ENCODE results near the gene EPS8L3. TPM values are rescaled to one million over a fixed set of nuclear protein-coding genes. Genes with fewer than 3 reads are reported as not detected.

EPS8L3 gene, protein sequence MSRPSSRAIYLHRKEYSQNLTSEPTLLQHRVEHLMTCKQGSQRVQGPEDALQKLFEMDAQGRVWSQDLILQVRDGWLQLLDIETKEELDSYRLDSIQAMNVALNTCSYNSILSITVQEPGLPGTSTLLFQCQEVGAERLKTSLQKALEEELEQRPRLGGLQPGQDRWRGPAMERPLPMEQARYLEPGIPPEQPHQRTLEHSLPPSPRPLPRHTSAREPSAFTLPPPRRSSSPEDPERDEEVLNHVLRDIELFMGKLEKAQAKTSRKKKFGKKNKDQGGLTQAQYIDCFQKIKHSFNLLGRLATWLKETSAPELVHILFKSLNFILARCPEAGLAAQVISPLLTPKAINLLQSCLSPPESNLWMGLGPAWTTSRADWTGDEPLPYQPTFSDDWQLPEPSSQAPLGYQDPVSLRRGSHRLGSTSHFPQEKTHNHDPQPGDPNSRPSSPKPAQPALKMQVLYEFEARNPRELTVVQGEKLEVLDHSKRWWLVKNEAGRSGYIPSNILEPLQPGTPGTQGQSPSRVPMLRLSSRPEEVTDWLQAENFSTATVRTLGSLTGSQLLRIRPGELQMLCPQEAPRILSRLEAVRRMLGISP
- under 1 TPM in 1 of 3 donors, not detected in 2; 0.47 TPM for total RNA-seq
- 0.36 TPM for total RNA-seq (2013)

DNA sequence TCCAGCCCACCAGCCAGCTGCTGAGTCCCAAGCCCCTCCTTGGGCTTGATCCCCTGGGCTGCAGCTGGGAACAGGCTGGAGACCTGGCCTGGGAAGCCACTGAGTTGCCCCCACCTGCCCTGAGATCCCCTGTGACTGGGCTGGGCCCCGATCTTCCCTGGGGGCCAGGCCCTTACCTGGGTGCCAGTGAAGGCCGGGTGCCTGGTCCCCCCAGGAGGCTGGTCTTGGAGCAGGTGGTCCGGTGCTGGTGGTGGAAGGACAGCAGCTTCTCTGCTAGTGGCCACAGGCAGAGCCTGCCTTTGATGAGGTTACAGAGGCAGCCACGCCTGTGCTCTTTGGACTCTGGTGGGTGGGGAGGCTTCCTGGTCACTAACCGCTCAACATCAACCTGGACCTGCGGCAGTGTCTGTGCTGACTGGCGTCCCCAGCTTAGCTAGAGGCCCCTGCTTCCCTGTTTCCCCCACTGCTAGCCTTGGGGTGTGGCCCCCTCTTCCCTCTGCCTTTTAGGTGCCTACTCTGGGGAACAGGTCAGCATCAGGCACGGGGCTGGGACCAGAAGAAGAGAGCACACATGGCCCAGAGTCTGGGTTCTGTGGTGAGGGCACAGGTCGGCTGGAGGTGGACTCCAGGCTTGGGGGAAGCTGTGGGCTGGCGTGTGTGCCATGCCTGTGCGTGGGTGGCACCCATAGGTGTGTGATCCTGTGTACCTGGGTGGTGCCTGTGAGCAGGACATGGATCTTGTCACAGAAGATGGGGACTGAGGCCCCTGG lies at the start of gene EPS8L3:
EPS8L3 (minus strand) TSS at position 278 of the 770 bp plus-strand sequence. CDS start 2,174 bp downstream, outside the sequence.
- H3K9me3 ChIP-seq (ENCODE audit: control insufficient read depth, insufficient read depth, low read length): no peaks in the 10 kb centered on the region
- H3K27ac Mint-ChIP-seq: peak within 1 kb of the TSS in 1 of 2 donors; percentile 34
- peak in 1 of 3 donors; percentile 22 for ATAC-seq
- H3K27me3 ChIP-seq (ENCODE audit: control insufficient read depth, insufficient read depth, low read length): no peaks in the 10 kb centered on the region
- no peaks in the 10 kb centered on the region for H3K9me3 Mint-ChIP-seq
- H3K4me1 Mint-ChIP-seq: peaks cover 0 to 9% of the 10 kb centered on the region in 2 donors
- H3K27ac ChIP-seq (ENCODE audit: low read length): no peak within 1 kb of the TSS
- WGBS (ENCODE audit: insufficient coverage): 47% methylated on average over 11 of the region's 11 CpGs
- intact Hi-C loops (cut with micrococcal nuclease): no loop called here
- H3K4me3 ChIP-seq (ENCODE audit: low read length): no peak within 1 kb of the TSS
- peaks cover 13% of the 10 kb centered on the region for H3K4me1 ChIP-seq (ENCODE audit: control insufficient read depth, insufficient read depth, low read length)
- H3K36me3 ChIP-seq (ENCODE audit: control insufficient read depth, insufficient read depth, low read length): no peaks in the 10 kb centered on the region
- H3K36me3 Mint-ChIP-seq: no peaks in the 10 kb centered on the region
- peaks cover 5% of the 10 kb centered on the region in 2 donors for H3K27me3 Mint-ChIP-seq (ENCODE audit: low read depth in 2 of 2)
- peak in 1 of 2 donors; percentile 13 for DNase-seq
- no peak within 1 kb of the TSS for H3K4me3 Mint-ChIP-seq
- TF ChIP-seq CTCF (IDR thresholded peaks at IDR 0.05): no peak

DNA sequence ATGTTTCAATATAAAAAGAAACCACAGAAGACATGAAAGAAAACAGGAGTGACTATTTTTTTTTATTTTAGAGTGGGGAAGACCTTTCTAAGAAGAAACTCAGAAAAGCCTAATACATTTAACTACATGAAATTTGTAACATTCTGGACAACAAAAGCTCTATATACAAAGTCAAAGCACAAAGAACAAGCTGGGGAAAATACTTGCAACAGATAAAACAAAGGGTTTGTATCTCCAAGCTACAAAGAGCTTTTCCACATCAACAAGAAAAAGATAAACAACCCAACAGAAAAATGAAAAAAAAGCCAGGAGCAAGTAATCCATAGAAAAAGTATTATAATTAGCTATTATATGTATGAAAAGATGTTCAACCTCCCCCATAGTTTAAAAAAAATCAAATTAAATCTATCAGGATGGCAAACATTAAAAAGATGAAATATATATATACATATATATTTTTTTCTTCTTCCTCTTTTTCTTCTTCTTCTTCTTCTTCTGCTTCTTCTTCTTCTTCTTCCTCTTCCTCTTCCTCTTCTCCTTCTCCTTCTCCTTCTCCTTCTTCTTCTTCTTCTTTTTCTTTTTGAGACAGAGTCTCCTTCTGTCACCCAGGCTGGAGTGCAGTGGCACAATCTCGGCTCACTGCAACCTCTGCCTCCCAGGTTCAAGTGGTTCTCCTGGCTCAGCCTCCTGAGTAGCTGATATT lies 49.1 kb upstream of the EPS8L3 start:
- Histone ChIP-seq H3K4me1 (ENCODE audit: control insufficient read depth, insufficient read depth, low read length) (no peaks in the 10 kb centered on the region), H3K36me3 (ENCODE audit: control insufficient read depth, insufficient read depth, low read length) (no peaks in the 10 kb centered on the region), H3K27ac (ENCODE audit: low read length) (no peak overlapping the region), H3K9me3 (ENCODE audit: control insufficient read depth, insufficient read depth, low read length) (peaks cover 6% of the 10 kb centered on the region), H3K27me3 (ENCODE audit: control insufficient read depth, insufficient read depth, low read length) (peaks cover 2% of the 10 kb centered on the region), H3K4me3 (ENCODE audit: low read length) (no peak overlapping the region)
- Mint-ChIP-seq H3K27me3 (ENCODE audit: low read depth in 2 of 2) (peaks cover 0 to 8% of the 10 kb centered on the region in 2 donors), H3K4me3 (no peak overlapping the region), H3K27ac (no peak overlapping the region), H3K4me1 (no peaks in the 10 kb centered on the region), H3K9me3 (peaks cover 2 to 4% of the 10 kb centered on the region in 2 donors), H3K36me3 (no peaks in the 10 kb centered on the region)
- ATAC-seq: no peak
- intact Hi-C loops (cut with micrococcal nuclease): no loop called here
- TF ChIP-seq CTCF (IDR thresholded peaks at IDR 0.05): no peak
- WGBS (ENCODE audit: insufficient coverage): 67% methylated on average over 1 of the region's 1 CpG
- no peak for DNase-seq

GRCh38 chr1:109808703-109809102 lies 45.0 kb upstream of the EPS8L3 start:
- 97% methylated on average over 6 of the region's 6 CpGs for WGBS (ENCODE audit: insufficient coverage)
- DNase-seq: no peak
- Histone ChIP-seq H3K9me3 (ENCODE audit: control insufficient read depth, insufficient read depth, low read length) (no peaks in the 10 kb centered on the region), H3K27me3 (ENCODE audit: control insufficient read depth, insufficient read depth, low read length) (peaks cover 16% of the 10 kb centered on the region), H3K27ac (ENCODE audit: low read length) (no peak overlapping the region), H3K36me3 (ENCODE audit: control insufficient read depth, insufficient read depth, low read length) (no peaks in the 10 kb centered on the region), H3K4me1 (ENCODE audit: control insufficient read depth, insufficient read depth, low read length) (peaks cover 8% of the 10 kb centered on the region), H3K4me3 (ENCODE audit: low read length) (no peak overlapping the region)
- Mint-ChIP-seq H3K36me3 (no peaks in the 10 kb centered on the region), H3K4me1 (peaks cover under 1 to 9% of the 10 kb centered on the region in 2 donors), H3K27ac (no peak overlapping the region), H3K4me3 (no peak overlapping the region), H3K27me3 (ENCODE audit: low read depth in 2 of 2) (peaks cover 0 to 19% of the 10 kb centered on the region in 2 donors), H3K9me3 (no peaks in the 10 kb centered on the region)
- intact Hi-C loops (cut with micrococcal nuclease): no loop called here
- ATAC-seq: no peak
- TF ChIP-seq CTCF (IDR thresholded peaks at IDR 0.05): no peak

Data from natural killer cell (primary cell).